Astrocyte of the cerebellum (primary cell): ENCODE data around the gene TRUB1.
A peak's percentile ranks its signal among the peaks of the same experiment; 100 is the strongest.
"Not testable (repeated sequence)": the region's sequence is repeated elsewhere in the genome, so short reads cannot be mapped to it uniquely, and the experiment has no call there.

Experiments
- DNase-seq: peaks from one replicate; pipeline ENCODE4 v3.0.0-alpha.2; 2011; ENCODE audit warnings: low read depth
- H3K4me3 ChIP-seq: 2 replicates; pipeline ENCODE4 v1.5.1; 2011; ENCODE audit warnings: mild to moderate bottlenecking, low read depth, low read length, moderate library complexity
- CTCF ChIP-seq: IDR thresholded peaks from 2 replicates; pipeline ENCODE4 v1.5.1; 2012; ENCODE audit warnings: low read length, low read depth, moderate library complexity, mild to moderate bottlenecking; ENCODE audit errors: missing control alignments
- in situ Hi-C: cut with HindIII; loops from 2 replicates; pipeline ENCODE4 v1.10.0; 2017; ENCODE audit warnings: low sequenced_read_pairs

TRUB1 gene

GRCh38 chr10:114937962-114938855, at the start of gene TRUB1:
Gene TRUB1 (plus strand): TSS chr10:114938195. CDS start chr10:114938254, 59 bp downstream.
- peak within 1 kb of the TSS; percentile 99 for H3K4me3 ChIP-seq
- TF ChIP-seq CTCF: no peak
- in situ Hi-C loops: no loop called here
- peak; percentile 93 for DNase-seq

GRCh38 chr10:114893251-114893650, 44.7 kb upstream of the TRUB1 start:
- in situ Hi-C loops: loop anchor here (25.0 kb wide), 1 partner anchor 219 kb away; no protein-coding TSS in a partner anchor
- no peak for TF ChIP-seq CTCF
- no peak for DNase-seq
- H3K4me3 ChIP-seq: no peak overlapping the region

- DNase-seq: no peak
- no peak for TF ChIP-seq CTCF
- in situ Hi-C loops: loop anchor here (25.0 kb wide), 1 partner anchor 217 kb away; no protein-coding TSS in a partner anchor
- no peak overlapping the region for H3K4me3 ChIP-seq
These were observed 43.1 kb upstream of the TRUB1 start for GRCh38 chr10:114894911-114895310.

GRCh38 chr10:114897011-114897410, 41.0 kb upstream of the TRUB1 start:
- in situ Hi-C loops: loop anchor here (25.0 kb wide), 1 partner anchor 215 kb away; no protein-coding TSS in a partner anchor
- DNase-seq, H3K4me3 ChIP-seq: not testable (repeated sequence)

GRCh38 chr10:114897593-114897992, 40.4 kb upstream of the TRUB1 start:
- in situ Hi-C loops: loop anchor here (25.0 kb wide), 1 partner anchor 215 kb away; no protein-coding TSS in a partner anchor
- TF ChIP-seq CTCF: no peak
- H3K4me3 ChIP-seq: no peak overlapping the region
- DNase-seq: no peak

- DNase-seq: no peak
- TF ChIP-seq CTCF: no peak
- H3K4me3 ChIP-seq: no peak overlapping the region
- in situ Hi-C loops: loop anchor here (25.0 kb wide), 1 partner anchor 212 kb away; no protein-coding TSS in a partner anchor
These were observed 38.0 kb upstream of the TRUB1 start for GRCh38 chr10:114899982-114900381.

- no peak overlapping the region for H3K4me3 ChIP-seq
- in situ Hi-C loops: no loop called here
These were observed 37.3 kb upstream of the TRUB1 start for GRCh38 chr10:114900658-114901057.

More at GRCh38 chr10:114900658-114901057, 37.3 kb upstream of the TRUB1 start:
- no peak for DNase-seq
- TF ChIP-seq CTCF: no peak
